Measurements from ENCODE around the gene MT1B. TPM values are rescaled to one million over a fixed set of nuclear protein-coding genes. Genes with fewer than 3 reads are reported as not detected.
A peak's percentile ranks its signal among the peaks of the same experiment; 100 is the strongest.

MT1B gene
- total and polyA plus RNA-seq, 2 of the 13 experiments (the other 11 are each of a cell fraction or from before 2014, with no cell fraction given): 0.89 TPM; not detected in 1

DNA sequence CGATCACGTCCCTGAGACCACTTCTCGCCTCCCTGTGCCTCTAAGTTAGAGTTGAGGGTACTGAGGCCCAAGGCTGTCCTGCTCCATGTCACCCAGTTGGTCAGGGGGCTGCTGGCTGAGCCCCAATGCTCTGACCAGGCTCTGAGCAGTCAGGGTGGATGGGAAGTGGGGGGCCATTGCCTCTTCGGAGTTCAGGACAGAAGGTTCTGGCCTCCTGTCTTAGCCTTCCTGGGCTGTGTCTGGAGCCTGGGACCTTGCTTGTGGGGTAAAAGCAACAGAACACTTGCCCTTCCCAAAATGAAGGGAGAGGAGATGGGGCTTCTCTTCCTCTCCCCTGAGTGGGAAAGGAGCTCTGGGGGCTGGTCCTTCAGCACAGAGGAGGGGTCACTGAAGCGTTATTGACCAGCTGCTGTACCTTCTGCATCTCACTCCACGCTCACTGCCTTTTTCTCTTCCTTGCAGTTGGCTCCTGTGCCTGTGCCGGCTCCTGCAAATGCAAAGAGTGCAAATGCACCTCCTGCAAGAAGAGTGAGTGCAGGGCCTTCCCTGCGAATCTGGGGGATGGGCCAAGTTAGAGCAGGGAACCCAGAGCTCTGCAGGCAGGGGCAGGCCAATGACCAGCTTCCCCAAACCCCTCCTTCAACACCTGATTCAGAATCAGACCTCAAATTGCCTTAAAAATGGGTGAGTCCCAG is 31.2 kb downstream of the MT1B start (continued):
- TF ChIP-seq, protein P1, sequence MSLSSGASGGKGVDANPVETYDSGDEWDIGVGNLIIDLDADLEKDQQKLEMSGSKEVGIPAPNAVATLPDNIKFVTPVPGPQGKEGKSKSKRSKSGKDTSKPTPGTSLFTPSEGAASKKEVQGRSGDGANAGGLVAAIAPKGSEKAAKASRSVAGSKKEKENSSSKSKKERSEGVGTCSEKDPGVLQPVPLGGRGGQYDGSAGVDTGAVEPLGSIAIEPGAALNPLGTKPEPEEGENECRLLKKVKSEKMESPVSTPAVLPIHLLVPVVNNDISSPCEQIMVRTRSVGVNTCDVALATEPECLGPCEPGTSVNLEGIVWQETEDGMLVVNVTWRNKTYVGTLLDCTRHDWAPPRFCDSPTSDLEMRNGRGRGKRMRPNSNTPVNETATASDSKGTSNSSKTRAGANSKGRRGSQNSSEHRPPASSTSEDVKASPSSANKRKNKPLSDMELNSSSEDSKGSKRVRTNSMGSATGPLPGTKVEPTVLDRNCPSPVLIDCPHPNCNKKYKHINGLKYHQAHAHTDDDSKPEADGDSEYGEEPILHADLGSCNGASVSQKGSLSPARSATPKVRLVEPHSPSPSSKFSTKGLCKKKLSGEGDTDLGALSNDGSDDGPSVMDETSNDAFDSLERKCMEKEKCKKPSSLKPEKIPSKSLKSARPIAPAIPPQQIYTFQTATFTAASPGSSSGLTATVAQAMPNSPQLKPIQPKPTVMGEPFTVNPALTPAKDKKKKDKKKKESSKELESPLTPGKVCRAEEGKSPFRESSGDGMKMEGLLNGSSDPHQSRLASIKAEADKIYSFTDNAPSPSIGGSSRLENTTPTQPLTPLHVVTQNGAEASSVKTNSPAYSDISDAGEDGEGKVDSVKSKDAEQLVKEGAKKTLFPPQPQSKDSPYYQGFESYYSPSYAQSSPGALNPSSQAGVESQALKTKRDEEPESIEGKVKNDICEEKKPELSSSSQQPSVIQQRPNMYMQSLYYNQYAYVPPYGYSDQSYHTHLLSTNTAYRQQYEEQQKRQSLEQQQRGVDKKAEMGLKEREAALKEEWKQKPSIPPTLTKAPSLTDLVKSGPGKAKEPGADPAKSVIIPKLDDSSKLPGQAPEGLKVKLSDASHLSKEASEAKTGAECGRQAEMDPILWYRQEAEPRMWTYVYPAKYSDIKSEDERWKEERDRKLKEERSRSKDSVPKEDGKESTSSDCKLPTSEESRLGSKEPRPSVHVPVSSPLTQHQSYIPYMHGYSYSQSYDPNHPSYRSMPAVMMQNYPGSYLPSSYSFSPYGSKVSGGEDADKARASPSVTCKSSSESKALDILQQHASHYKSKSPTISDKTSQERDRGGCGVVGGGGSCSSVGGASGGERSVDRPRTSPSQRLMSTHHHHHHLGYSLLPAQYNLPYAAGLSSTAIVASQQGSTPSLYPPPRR (CRISPR knock-in tag; IDR thresholded peaks at IDR 0.05; ENCODE audit: borderline replicate concordance): no peak
- TF ChIP-seq, protein P2, sequence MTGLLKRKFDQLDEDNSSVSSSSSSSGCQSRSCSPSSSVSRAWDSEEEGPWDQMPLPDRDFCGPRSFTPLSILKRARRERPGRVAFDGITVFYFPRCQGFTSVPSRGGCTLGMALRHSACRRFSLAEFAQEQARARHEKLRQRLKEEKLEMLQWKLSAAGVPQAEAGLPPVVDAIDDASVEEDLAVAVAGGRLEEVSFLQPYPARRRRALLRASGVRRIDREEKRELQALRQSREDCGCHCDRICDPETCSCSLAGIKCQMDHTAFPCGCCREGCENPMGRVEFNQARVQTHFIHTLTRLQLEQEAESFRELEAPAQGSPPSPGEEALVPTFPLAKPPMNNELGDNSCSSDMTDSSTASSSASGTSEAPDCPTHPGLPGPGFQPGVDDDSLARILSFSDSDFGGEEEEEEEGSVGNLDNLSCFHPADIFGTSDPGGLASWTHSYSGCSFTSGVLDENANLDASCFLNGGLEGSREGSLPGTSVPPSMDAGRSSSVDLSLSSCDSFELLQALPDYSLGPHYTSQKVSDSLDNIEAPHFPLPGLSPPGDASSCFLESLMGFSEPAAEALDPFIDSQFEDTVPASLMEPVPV (CRISPR knock-in tag; IDR thresholded peaks at IDR 0.05): no peak
- TF ChIP-seq RAD51 (IDR thresholded peaks at IDR 0.05; ENCODE audit: borderline replicate concordance) (no peak), RARG (CRISPR knock-in tag; IDR thresholded peaks at IDR 0.05; ENCODE audit: low read depth) (no peak), KDM4B (CRISPR knock-in tag; IDR thresholded peaks at IDR 0.05) (no peak), HOXA9 (CRISPR knock-in tag; IDR thresholded peaks at IDR 0.05; ENCODE audit: borderline replicate concordance) (0 out of 2 replicates have a peak, but pooled peaks have one; percentile 8), KAT7 (CRISPR knock-in tag; IDR thresholded peaks at IDR 0.05; ENCODE audit: borderline replicate concordance) (no peak), RXRA (CRISPR knock-in tag; IDR thresholded peaks at IDR 0.05) (no peak), HDAC1 (CRISPR knock-in tag; IDR thresholded peaks at IDR 0.05) (no peak), HMGA1 (CRISPR knock-in tag; conservative IDR thresholded peaks at IDR 0.05) (no peak), REPIN1 (CRISPR knock-in tag; IDR thresholded peaks at IDR 0.05; ENCODE audit: borderline replicate concordance, low read depth) (no peak), ZNF292 (CRISPR knock-in tag; IDR thresholded peaks at IDR 0.05; ENCODE audit: borderline replicate concordance, low read depth) (peak; percentile 38; the same call in 1 of the 2 replicates), BORCS8-MEF2B (CRISPR knock-in tag; IDR thresholded peaks at IDR 0.05) (0 out of 2 replicates have a peak, but pooled peaks have one; percentile 11), ZFP36L2 (CRISPR knock-in tag; IDR thresholded peaks at IDR 0.05) (no peak)
- TF ChIP-seq, protein P3, sequence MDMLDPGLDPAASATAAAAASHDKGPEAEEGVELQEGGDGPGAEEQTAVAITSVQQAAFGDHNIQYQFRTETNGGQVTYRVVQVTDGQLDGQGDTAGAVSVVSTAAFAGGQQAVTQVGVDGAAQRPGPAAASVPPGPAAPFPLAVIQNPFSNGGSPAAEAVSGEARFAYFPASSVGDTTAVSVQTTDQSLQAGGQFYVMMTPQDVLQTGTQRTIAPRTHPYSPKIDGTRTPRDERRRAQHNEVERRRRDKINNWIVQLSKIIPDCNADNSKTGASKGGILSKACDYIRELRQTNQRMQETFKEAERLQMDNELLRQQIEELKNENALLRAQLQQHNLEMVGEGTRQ (IDR thresholded peaks at IDR 0.05; ENCODE audit: low read depth, low read length): 0 out of 2 replicates have a peak, but pooled peaks have one; percentile 9
- TF ChIP-seq, protein P3 (CRISPR knock-in tag; IDR thresholded peaks at IDR 0.05; ENCODE audit: borderline replicate concordance): no peak
